MCF 10A (cell line): ENCODE measurements around the gene STMN3. TPM values are rescaled to one million over a fixed set of nuclear protein-coding genes. Genes with fewer than 3 reads are reported as not detected.
"Not testable (repeated sequence)": the region's sequence is repeated elsewhere in the genome, so short reads cannot be mapped to it uniquely, and the experiment has no call there.

Experiments
- BruUV-seq: library from RNA; stranded (reverse); fragments of 400-500 nt; replicated peaks from 2 replicates; lab custom pipeline; 2021; lab: Mats Ljungman, UMichigan
- CTCF ChIA-PET: fragments of 300-600 bp; sonication (Branson Sonifier 250); formaldehyde crosslinking; extraction: SDS; loops from one replicate; lab custom pipeline; 2021; ENCODE audit warnings: antibody characterized with exemption, inconsistent platforms; lab: Yijun Ruan, JAX
- POLR2A ChIA-PET: fragments of 300-600, 350-650 bp; sonication (Branson Sonifier 250); formaldehyde crosslinking; extraction: SDS; loops from one replicate; lab custom pipeline; 2020; ENCODE audit warnings: antibody characterized with exemption, inconsistent platforms; lab: Yijun Ruan, JAX
- DNase-seq: peaks from one replicate; pipeline ENCODE4 v3.0.0-alpha.2; 2018; ENCODE audit not compliant: unreplicated experiment
- H3K27ac Mint-ChIP-seq: one replicate; pipeline ENCODE4 v1.8.0; 2022; ENCODE audit warnings: mild to moderate bottlenecking, low read depth, mixed read lengths; ENCODE audit not compliant: unreplicated experiment
- H3K27me3 Mint-ChIP-seq: one replicate; pipeline ENCODE4 v1.8.0; 2022; ENCODE audit warnings: mixed read lengths; ENCODE audit not compliant: insufficient read depth, unreplicated experiment
- H3K36me3 Mint-ChIP-seq: one replicate; pipeline ENCODE4 v1.8.0; 2022; ENCODE audit warnings: mild to moderate bottlenecking, moderate library complexity, mixed read lengths; ENCODE audit not compliant: insufficient read depth, unreplicated experiment
- H3K4me1 Mint-ChIP-seq: one replicate; pipeline ENCODE4 v1.8.0; 2022; ENCODE audit warnings: mixed read lengths; ENCODE audit not compliant: insufficient read depth, unreplicated experiment
- H3K4me3 Mint-ChIP-seq: one replicate; pipeline ENCODE4 v1.8.0; 2022; ENCODE audit warnings: mild to moderate bottlenecking, moderate library complexity, mixed read lengths; ENCODE audit not compliant: unreplicated experiment
- H3K9me3 Mint-ChIP-seq: one replicate; pipeline ENCODE4 v1.8.0; 2022; ENCODE audit warnings: mixed read lengths; ENCODE audit not compliant: unreplicated experiment
- intact Hi-C: fragments of 100-400 bp; cut with micrococcal nuclease; formaldehyde crosslinking; loops from 2 replicates; pipeline ENCODE4 v1.14.1; 2022
- total RNA-seq: library from RNA; stranded (reverse); gene quantifications from 2 replicates; pipeline ENCODE4 v1.2.3, GENCODE V29; 2022
- TF ChIP-seq, protein P1 (sequence below): fragments of 200-600 bp; IDR thresholded peaks from one replicate; pipeline ENCODE4 v1.8.0; 2022; ENCODE audit warnings: antibody characterized with exemption, mild to moderate bottlenecking; ENCODE audit not compliant: unreplicated experiment

STMN3 gene
- total RNA-seq, 1 experiment from 2014 or later: 5.3 TPM

GRCh38 chr20:63655249-63655648, 2.0 kb upstream of the STMN3 start:
- Mint-ChIP-seq H3K4me3 (no peak overlapping the region), H3K27me3 (no peaks in the 10 kb centered on the region), H3K4me1 (peaks cover 16% of the 10 kb centered on the region), H3K36me3 (peaks cover under 1% of the 10 kb centered on the region), H3K27ac (no peak overlapping the region), H3K9me3 (no peaks in the 10 kb centered on the region)
- ChIA-PET POLR2A (interaction anchor here (0.6 kb wide), 1 partner anchor 1004 kb away, joined by 4 read pairs; no protein-coding TSS in a partner anchor), CTCF (interaction anchor here (0.7 to 1.0 kb wide), 2 partner anchors 10 to 317 kb away, joined by 3 read pairs; no protein-coding TSS in a partner anchor)
- intact Hi-C loops: loop anchor here (5.0 kb wide), 1 partner anchor 42 kb away; the partner anchor contains the start of gene TNFRSF6B
- no peak for DNase-seq
- no TSS peak for BruUV-seq
- TF ChIP-seq, protein P1, sequence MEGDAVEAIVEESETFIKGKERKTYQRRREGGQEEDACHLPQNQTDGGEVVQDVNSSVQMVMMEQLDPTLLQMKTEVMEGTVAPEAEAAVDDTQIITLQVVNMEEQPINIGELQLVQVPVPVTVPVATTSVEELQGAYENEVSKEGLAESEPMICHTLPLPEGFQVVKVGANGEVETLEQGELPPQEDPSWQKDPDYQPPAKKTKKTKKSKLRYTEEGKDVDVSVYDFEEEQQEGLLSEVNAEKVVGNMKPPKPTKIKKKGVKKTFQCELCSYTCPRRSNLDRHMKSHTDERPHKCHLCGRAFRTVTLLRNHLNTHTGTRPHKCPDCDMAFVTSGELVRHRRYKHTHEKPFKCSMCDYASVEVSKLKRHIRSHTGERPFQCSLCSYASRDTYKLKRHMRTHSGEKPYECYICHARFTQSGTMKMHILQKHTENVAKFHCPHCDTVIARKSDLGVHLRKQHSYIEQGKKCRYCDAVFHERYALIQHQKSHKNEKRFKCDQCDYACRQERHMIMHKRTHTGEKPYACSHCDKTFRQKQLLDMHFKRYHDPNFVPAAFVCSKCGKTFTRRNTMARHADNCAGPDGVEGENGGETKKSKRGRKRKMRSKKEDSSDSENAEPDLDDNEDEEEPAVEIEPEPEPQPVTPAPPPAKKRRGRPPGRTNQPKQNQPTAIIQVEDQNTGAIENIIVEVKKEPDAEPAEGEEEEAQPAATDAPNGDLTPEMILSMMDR: no peak

GRCh38 chr20:63653974-63654668, 897 bp upstream of the STMN3 start:
- H3K4me1 Mint-ChIP-seq: peaks cover 7% of the 10 kb centered on the region
- TF ChIP-seq, protein P1: no peak
- H3K36me3 Mint-ChIP-seq: no peaks in the 10 kb centered on the region
- no peak overlapping the region for H3K4me3 Mint-ChIP-seq
- intact Hi-C loops: no loop called here
- H3K27me3 Mint-ChIP-seq: no peaks in the 10 kb centered on the region
- POLR2A ChIA-PET: no interaction called here
- no peak overlapping the region for H3K27ac Mint-ChIP-seq
- no peak for DNase-seq
- CTCF ChIA-PET: interaction anchor here (1.0 kb wide), 1 partner anchor 8 kb away, joined by 3 read pairs; no protein-coding TSS in a partner anchor
- BruUV-seq: no TSS peak
- H3K9me3 Mint-ChIP-seq: no peaks in the 10 kb centered on the region

GRCh38 chr20:63652192-63652980, 838 bp downstream of the STMN3 start:
- intact Hi-C loops: no loop called here
- ChIA-PET CTCF (no interaction called here), POLR2A (interaction anchor here (0.6 to 1.8 kb wide), 2 partner anchors 10 to 36 kb away, joined by 3 to 5 read pairs; no protein-coding TSS in a partner anchor)
- peak overlapping the region; percentile 64 for H3K4me3 Mint-ChIP-seq
- no peaks in the 10 kb centered on the region for H3K36me3 Mint-ChIP-seq
- H3K4me1 Mint-ChIP-seq: peaks cover 7% of the 10 kb centered on the region
- no TSS peak for BruUV-seq
- DNase-seq: no peak
- TF ChIP-seq, protein P1: no peak
- H3K27me3 Mint-ChIP-seq: no peaks in the 10 kb centered on the region
- no peaks in the 10 kb centered on the region for H3K9me3 Mint-ChIP-seq
- no peak overlapping the region for H3K27ac Mint-ChIP-seq

DNA sequence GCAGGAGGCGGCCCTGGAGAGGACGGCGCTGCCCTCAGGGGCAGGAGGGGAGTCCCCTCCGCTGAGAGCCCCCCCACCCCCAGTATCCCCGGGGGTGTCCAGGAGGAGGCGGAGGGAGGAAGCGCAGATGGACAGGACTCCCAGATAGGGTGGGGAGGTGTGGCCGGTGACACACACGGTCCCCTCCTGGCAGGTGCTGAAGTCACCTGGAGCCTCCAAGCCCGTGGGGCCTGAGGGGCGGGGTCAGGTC, 1.4 kb downstream of the STMN3 start:
- peak overlapping the region; percentile 64 for H3K4me3 Mint-ChIP-seq
- intact Hi-C loops: no loop called here
- ChIA-PET POLR2A (interaction anchor here (0.6 to 1.8 kb wide), 2 partner anchors 10 to 36 kb away, joined by 3 to 5 read pairs; no protein-coding TSS in a partner anchor), CTCF (no interaction called here)
- no TSS peak for BruUV-seq
- no peaks in the 10 kb centered on the region for H3K9me3 Mint-ChIP-seq
- TF ChIP-seq, protein P1: no peak
- no peaks in the 10 kb centered on the region for H3K36me3 Mint-ChIP-seq
- H3K27ac Mint-ChIP-seq: peak overlapping the region; percentile 7
- no peaks in the 10 kb centered on the region for H3K27me3 Mint-ChIP-seq
- DNase-seq: no peak
- peaks cover 7% of the 10 kb centered on the region for H3K4me1 Mint-ChIP-seq

GRCh38 chr20:63650486-63650885, 2.7 kb downstream of the STMN3 start:
- H3K27me3 Mint-ChIP-seq, H3K9me3 Mint-ChIP-seq, BruUV-seq, H3K27ac Mint-ChIP-seq, H3K4me1 Mint-ChIP-seq, POLR2A ChIA-PET, H3K4me3 Mint-ChIP-seq, DNase-seq, intact Hi-C loops, H3K36me3 Mint-ChIP-seq: not testable (repeated sequence)
- CTCF ChIA-PET: interaction anchor here (0.6 kb wide), 2 partner anchors 23 to 113 kb away, joined by 3 read pairs; partner anchors contain the start of gene PTK6
